Vagina (tissue), 2 donors: ENCODE data around the gene MEOX1. TPM values are rescaled to one million over a fixed set of nuclear protein-coding genes. Genes with fewer than 3 reads are reported as not detected.
"Not testable (repeated sequence)": the region's sequence is repeated elsewhere in the genome, so short reads cannot be mapped to it uniquely, and the experiment has no call there.

Source experiments
- DNase-seq, 2 donors: peaks; one replicate each; pipeline ENCODE4 v3.0.0-alpha.2; 2017; ENCODE audit errors: extremely low spot score in 2 of 2
- H3K27ac ChIP-seq: fragments of 200-600 bp; sonication (generic); one replicate; pipeline ENCODE4 v1.5.1; 2019
- H3K27me3 ChIP-seq: fragments of 200-600 bp; sonication (generic); one replicate; pipeline ENCODE4 v1.5.1; 2019
- H3K36me3 ChIP-seq, 2 donors: fragments of 200-600 bp; sonication (generic); one replicate each; pipeline ENCODE4 v1.5.1; 2017 to 2019
- H3K4me1 ChIP-seq: fragments of 200-600 bp; sonication (generic); one replicate; pipeline ENCODE4 v1.5.1; 2019
- H3K4me3 ChIP-seq, 2 donors: fragments of 200-600 bp; sonication (generic); 1 replicate in 1 of 2; 2 replicates in 1 of 2; pipeline ENCODE4 v1.5.1; 2016 to 2019
- H3K9me3 ChIP-seq: fragments of 200-600 bp; sonication (generic); one replicate; pipeline ENCODE4 v1.5.1; 2019
- CTCF ChIP-seq, 3 experiments: fragments of 450-650 bp in 2 of 3; fragments of 200-600 bp in 1 of 3; sonication (generic) in 1 of 3; IDR thresholded peaks; one replicate each; pipeline ENCODE4 v1.5.1; 2017 to 2019; ENCODE audit warnings: antibody characterized with exemption in 3 of 3, mild to moderate bottlenecking in 2 of 3, moderate library complexity in 2 of 3
- POLR2A ChIP-seq, 2 donors: fragments of 450-650 bp; IDR thresholded peaks; one replicate each; pipeline ENCODE4 v1.6.1; 2017; ENCODE audit warnings: antibody characterized with exemption in 2 of 2, mild to moderate bottlenecking in 2 of 2, moderate library complexity in 2 of 2
- POLR2AphosphoS5 ChIP-seq, 2 donors: sonication (generic); formaldehyde crosslinking; IDR thresholded peaks; one replicate each; pipeline ENCODE4 v1.9.0; 2017; ENCODE audit warnings: antibody characterized with exemption in 2 of 2, mild to moderate bottlenecking in 2 of 2, low read depth in 1 of 2; ENCODE audit not compliant: insufficient read depth in 1 of 2
- intact Hi-C: fragments of 100-400 bp; cut with DNase I; formaldehyde crosslinking; loops from one replicate; pipeline ENCODE4 v1.15.1; 2023
- total RNA-seq: library from RNA; depleted of rRNA; stranded (reverse); fragments of >200 nt; gene quantifications from one replicate; pipeline ENCODE4 v1.2.3, GENCODE V29; 2016

MEOX1 gene
- total RNA-seq, 1 donor from 2014 or later = 4.7 TPM

- TF ChIP-seq POLR2A (IDR thresholded peaks at IDR 0.05) (no peak), CTCF (IDR thresholded peaks at IDR 0.05) (no peak), POLR2AphosphoS5 (IDR thresholded peaks at IDR 0.05; ENCODE audit: insufficient read depth in 1 of 2, low read depth in 1 of 2) (no peak)
- DNase-seq = no peak
- H3K27me3 ChIP-seq = no peaks in the 10 kb centered on the region
- H3K4me3 ChIP-seq = no peak overlapping the region
- no peaks in the 10 kb centered on the region for H3K4me1 ChIP-seq
- H3K36me3 ChIP-seq = no peaks in the 10 kb centered on the region
- H3K9me3 ChIP-seq = no peaks in the 10 kb centered on the region
- intact Hi-C loops = no loop called here
- no peak overlapping the region for H3K27ac ChIP-seq
Measured at GRCh38 chr17:43609613-43610385, 51.9 kb downstream of the MEOX1 start.

- no peaks in the 10 kb centered on the region for H3K27me3 ChIP-seq
- DNase-seq = no peak
- no peaks in the 10 kb centered on the region for H3K4me1 ChIP-seq
- TF ChIP-seq CTCF (IDR thresholded peaks at IDR 0.05) (no peak), POLR2AphosphoS5 (IDR thresholded peaks at IDR 0.05; ENCODE audit: insufficient read depth in 1 of 2, low read depth in 1 of 2) (no peak), POLR2A (IDR thresholded peaks at IDR 0.05) (no peak)
- no peak overlapping the region for H3K27ac ChIP-seq
- intact Hi-C loops = no loop called here
- no peak overlapping the region for H3K4me3 ChIP-seq
- H3K36me3 ChIP-seq = no peaks in the 10 kb centered on the region
- no peaks in the 10 kb centered on the region for H3K9me3 ChIP-seq
Measured at GRCh38 chr17:43608313-43608712, 53.4 kb downstream of the MEOX1 start.

- Histone ChIP-seq H3K27ac (no peak overlapping the region), H3K4me3 (no peak overlapping the region), H3K36me3 (no peaks in the 10 kb centered on the region), H3K9me3 (no peaks in the 10 kb centered on the region), H3K27me3 (no peaks in the 10 kb centered on the region), H3K4me1 (peaks cover 18% of the 10 kb centered on the region)
- no peak for TF ChIP-seq POLR2AphosphoS5 (IDR thresholded peaks at IDR 0.05; ENCODE audit: insufficient read depth in 1 of 2, low read depth in 1 of 2)
- TF ChIP-seq POLR2A (IDR thresholded peaks at IDR 0.05) = no peak
- TF ChIP-seq CTCF (IDR thresholded peaks at IDR 0.05) = no peak
- DNase-seq = no peak
- intact Hi-C loops = loop anchor here (5.0 kb wide), 1 partner anchor 38 kb away; no protein-coding TSS in a partner anchor
Measured at GRCh38 chr17:43604549-43604948, 57.2 kb downstream of the MEOX1 start.

- no peak for DNase-seq
- intact Hi-C loops = loop anchor here (5.0 kb wide), 1 partner anchor 39 kb away; no protein-coding TSS in a partner anchor
- peaks cover 21% of the 10 kb centered on the region for H3K4me1 ChIP-seq
- H3K36me3 ChIP-seq = no peaks in the 10 kb centered on the region
- H3K4me3 ChIP-seq = no peak overlapping the region
- no peak for TF ChIP-seq CTCF (IDR thresholded peaks at IDR 0.05)
- TF ChIP-seq POLR2A (IDR thresholded peaks at IDR 0.05) = no peak
- TF ChIP-seq POLR2AphosphoS5 (IDR thresholded peaks at IDR 0.05; ENCODE audit: insufficient read depth in 1 of 2, low read depth in 1 of 2) = no peak
- no peaks in the 10 kb centered on the region for H3K9me3 ChIP-seq
- H3K27me3 ChIP-seq = no peaks in the 10 kb centered on the region
- H3K27ac ChIP-seq = no peak overlapping the region
Measured at GRCh38 chr17:43603321-43603720, 58.4 kb downstream of the MEOX1 start.

- H3K36me3 ChIP-seq, H3K27me3 ChIP-seq, DNase-seq, H3K4me3 ChIP-seq, H3K27ac ChIP-seq, H3K9me3 ChIP-seq: not testable (repeated sequence)
- intact Hi-C loops = loop anchor here (5.0 kb wide), 1 partner anchor 40 kb away; no protein-coding TSS in a partner anchor
- peaks cover 21% of the 10 kb centered on the region for H3K4me1 ChIP-seq
Measured at GRCh38 chr17:43602556-43602955, 59.2 kb downstream of the MEOX1 start.
